Stomach (tissue), 4 donors: Measurements from ENCODE around the gene ZFHX3.

Experiments
- EP300 ChIP-seq: sonication (generic); formaldehyde crosslinking; IDR thresholded peaks from one replicate; pipeline ENCODE4 v1.6.1; 2017; ENCODE audit warnings: antibody characterized with exemption
- POLR2A ChIP-seq, 4 donors: fragments of 450-650 bp; IDR thresholded peaks; one replicate each; pipeline ENCODE4 v1.6.1; 2016; ENCODE audit warnings: antibody characterized with exemption in 4 of 4, control low read depth in 2 of 4, mild to moderate bottlenecking in 1 of 4, moderate library complexity in 1 of 4
- TF ChIP-seq, protein P1 (sequence below), 7 experiments: fragments of 450-650 bp in 4 of 7; fragments of 200-600 bp in 3 of 7; sonication (generic) in 3 of 7; IDR thresholded peaks; one replicate each; pipeline ENCODE4 v1.5.1; 2016 to 2019; ENCODE audit warnings: antibody characterized with exemption in 7 of 7, control low read depth in 2 of 7, mild to moderate bottlenecking in 1 of 7

- TF ChIP-seq POLR2A (IDR thresholded peaks at IDR 0.05) (no peak), EP300 (no peak)
- TF ChIP-seq, protein P1, sequence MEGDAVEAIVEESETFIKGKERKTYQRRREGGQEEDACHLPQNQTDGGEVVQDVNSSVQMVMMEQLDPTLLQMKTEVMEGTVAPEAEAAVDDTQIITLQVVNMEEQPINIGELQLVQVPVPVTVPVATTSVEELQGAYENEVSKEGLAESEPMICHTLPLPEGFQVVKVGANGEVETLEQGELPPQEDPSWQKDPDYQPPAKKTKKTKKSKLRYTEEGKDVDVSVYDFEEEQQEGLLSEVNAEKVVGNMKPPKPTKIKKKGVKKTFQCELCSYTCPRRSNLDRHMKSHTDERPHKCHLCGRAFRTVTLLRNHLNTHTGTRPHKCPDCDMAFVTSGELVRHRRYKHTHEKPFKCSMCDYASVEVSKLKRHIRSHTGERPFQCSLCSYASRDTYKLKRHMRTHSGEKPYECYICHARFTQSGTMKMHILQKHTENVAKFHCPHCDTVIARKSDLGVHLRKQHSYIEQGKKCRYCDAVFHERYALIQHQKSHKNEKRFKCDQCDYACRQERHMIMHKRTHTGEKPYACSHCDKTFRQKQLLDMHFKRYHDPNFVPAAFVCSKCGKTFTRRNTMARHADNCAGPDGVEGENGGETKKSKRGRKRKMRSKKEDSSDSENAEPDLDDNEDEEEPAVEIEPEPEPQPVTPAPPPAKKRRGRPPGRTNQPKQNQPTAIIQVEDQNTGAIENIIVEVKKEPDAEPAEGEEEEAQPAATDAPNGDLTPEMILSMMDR (IDR thresholded peaks at IDR 0.05) = no peak
Measured at GRCh38 chr16:72961863-72962262, 86.1 kb downstream of the ZFHX3 start.
